OCI-LY3 (cell line): ENCODE results near the gene ACTR10.

Source experiments
- EZH2phosphoT487 ChIP-seq: fragments of 200-600 bp; shearing (Covaris generic); IDR thresholded peaks from 2 replicates; pipeline ENCODE4 v1.6.1; 2018; ENCODE audit warnings: antibody characterized with exemption, mixed run types, low read depth
- TF ChIP-seq, protein P1 (sequence below): fragments of 200-600, 300-600 bp; sonication (generic); IDR thresholded peaks from 2 replicates; pipeline ENCODE4 v1.5.1; 2014; ENCODE audit warnings: antibody characterized with exemption, low read length, low read depth

- TF ChIP-seq, protein P1, sequence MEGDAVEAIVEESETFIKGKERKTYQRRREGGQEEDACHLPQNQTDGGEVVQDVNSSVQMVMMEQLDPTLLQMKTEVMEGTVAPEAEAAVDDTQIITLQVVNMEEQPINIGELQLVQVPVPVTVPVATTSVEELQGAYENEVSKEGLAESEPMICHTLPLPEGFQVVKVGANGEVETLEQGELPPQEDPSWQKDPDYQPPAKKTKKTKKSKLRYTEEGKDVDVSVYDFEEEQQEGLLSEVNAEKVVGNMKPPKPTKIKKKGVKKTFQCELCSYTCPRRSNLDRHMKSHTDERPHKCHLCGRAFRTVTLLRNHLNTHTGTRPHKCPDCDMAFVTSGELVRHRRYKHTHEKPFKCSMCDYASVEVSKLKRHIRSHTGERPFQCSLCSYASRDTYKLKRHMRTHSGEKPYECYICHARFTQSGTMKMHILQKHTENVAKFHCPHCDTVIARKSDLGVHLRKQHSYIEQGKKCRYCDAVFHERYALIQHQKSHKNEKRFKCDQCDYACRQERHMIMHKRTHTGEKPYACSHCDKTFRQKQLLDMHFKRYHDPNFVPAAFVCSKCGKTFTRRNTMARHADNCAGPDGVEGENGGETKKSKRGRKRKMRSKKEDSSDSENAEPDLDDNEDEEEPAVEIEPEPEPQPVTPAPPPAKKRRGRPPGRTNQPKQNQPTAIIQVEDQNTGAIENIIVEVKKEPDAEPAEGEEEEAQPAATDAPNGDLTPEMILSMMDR = 0 out of 2 replicates have a peak, but pooled peaks have one; percentile 9
- no peak for TF ChIP-seq EZH2phosphoT487
Observed at GRCh38 chr14:58272588-58273372, 72.8 kb downstream of the ACTR10 start.
